HG02763 (cell line): ENCODE results near the gene B3GAT3.
"Not testable (repeated sequence)": the region's sequence is repeated elsewhere in the genome, so short reads cannot be mapped to it uniquely, and the experiment has no call there.

Experiments
- ATAC-seq: cut with Tn5 transposase; IDR thresholded peaks from one replicate; pipeline ENCODE4 v1.9.1; 2021; ENCODE audit warnings: mild to moderate bottlenecking, moderate library complexity; ENCODE audit not compliant: unreplicated experiment

B3GAT3 gene

DNA sequence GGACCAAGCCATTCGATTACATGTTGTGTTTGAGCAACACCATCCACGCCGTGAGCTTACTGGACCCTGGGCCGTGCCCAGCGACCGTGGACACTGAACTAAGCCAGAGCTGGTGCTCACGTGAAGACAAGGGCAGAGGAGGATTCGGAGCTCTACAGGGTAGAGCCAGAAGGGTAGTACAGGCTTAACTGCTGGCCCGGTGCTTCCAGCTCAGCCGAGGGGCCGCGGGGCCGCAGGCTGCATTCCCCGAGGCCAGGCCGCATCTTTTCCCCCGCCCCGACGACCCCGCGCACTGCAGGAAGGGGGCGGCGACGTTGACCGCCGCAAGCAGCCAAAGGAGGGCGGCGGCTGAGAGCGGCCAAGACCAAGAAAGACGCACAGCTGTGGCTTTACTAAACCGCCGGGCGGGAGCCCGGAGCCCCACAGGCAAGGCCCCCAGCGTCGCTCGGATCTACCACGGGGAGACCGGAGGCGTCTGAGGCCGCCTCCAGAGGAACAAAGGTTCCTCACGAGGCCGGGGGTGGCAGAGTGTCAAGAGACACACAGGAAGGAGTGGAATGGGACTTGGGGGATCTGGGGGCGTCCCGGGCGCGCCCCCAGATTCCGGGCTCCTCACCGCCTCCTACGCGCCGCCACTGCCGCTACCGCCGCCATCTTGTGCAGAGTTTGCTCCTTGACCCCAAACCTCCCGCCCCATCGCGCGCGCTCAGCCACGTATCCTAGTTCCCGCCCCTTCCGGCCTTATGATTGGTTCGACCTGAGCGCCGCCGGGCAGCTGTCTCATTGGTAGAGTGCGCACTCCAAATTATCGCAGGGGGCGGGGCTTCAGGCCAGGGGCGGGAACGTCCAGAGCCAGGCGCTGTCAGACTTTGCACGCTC, 24.4 kb upstream of the B3GAT3 start, which contains the start of gene GANAB:
GANAB (minus strand) TSS at position 668 of the 879 bp plus-strand sequence; CDS start at position 654, 14 bp downstream.
- peak; percentile 95 for ATAC-seq

DNA sequence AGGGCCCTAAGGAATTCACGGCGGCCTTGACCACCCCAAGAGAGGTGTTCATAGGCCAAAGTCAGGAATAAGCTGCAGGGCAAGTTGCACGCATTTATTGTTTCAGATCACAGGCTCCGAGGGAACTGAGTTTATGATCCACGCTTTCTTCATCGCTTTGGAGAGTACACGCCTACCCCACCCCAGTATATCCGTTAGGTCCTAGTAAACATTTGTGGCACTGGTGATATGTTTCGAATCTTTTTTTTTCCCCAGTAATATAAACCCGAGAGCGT, 23.8 kb upstream of the B3GAT3 start:
- no peak for ATAC-seq

GRCh38 chr11:62644220-62644619, 22.4 kb upstream of the B3GAT3 start:
- ATAC-seq, result no peak

- ATAC-seq, result no peak
Measured at GRCh38 chr11:62632492-62632891, 10.7 kb upstream of the B3GAT3 start.

- no peak for ATAC-seq
Measured at GRCh38 chr11:62627713-62628112, 5.9 kb upstream of the B3GAT3 start.

DNA sequence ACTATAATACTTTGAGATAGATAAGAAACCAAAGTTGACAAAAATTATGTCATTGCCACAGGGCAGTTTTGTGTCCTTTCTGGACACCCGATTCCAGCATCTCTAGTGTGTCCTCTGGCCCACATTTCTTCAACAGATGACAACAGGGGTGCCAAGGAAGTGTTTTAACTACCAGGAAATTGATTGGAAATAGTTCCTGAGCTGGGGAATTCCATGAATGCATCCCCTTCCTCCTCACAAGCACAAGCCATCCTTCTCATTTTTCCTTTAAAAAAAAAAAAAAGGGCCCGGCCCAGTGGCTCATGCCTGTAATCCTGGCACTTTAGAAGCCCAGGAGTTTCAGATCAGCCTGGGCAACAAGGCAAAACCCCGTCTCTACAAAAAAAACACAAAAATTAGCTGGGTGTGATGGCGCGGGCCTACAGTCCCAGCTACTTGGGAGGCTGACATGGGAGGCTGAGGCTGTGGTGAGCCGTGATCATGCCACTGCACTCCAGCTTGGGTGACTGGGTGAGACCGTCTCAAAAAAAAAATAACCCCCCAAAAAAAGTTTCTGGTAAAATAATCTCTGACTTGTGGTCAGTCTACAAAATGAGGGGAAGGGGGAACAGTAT, 797 bp upstream of the B3GAT3 start:
- no peak for ATAC-seq

- no peak for ATAC-seq
Measured at GRCh38 chr11:62621027-62621566, 689 bp downstream of the B3GAT3 start.

DNA sequence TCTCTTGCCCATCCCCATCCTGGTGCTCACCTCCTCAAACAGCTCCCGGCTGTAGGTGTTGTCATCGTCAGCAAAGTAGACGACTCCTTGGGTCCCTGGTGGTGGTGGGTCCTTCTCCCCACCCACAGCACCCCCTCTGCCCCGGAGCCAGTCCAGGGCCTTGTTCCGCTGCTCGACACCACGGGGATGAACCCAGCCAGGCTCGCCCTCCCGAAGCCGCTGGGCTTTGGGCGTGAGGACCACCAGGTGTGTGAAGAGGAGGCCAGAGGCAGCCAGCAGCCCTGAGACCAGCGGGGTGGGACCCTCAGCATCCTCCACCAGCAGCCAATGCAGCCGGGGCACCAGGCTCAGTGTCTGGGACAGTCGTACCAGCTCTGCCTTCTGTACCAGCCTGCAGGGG, 4.8 kb downstream of the B3GAT3 start:
- not testable (repeated sequence) for ATAC-seq

GRCh38 chr11:62615521-62615920, 6.3 kb downstream of the B3GAT3 start:
- no peak for ATAC-seq

DNA sequence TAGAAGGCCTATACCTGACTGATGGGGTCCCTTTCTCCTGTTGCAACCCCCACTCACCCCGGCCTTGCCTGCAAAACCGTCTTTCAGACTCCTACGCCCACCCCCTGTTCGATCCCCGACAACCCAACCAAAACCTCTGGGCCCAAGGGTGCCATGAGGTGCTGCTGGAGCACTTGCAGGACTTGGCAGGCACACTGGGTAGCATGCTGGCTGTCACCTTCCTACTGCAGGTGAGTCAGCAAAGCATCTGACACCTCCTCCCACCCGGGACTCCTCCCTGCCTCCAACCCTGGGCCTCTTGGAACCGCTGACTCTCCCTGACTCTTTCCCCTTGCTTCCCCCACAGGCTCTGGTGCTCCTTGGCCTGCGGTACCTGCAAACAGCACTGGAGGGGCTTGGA, 7.5 kb downstream of the B3GAT3 start:
- ATAC-seq, result no peak

DNA sequence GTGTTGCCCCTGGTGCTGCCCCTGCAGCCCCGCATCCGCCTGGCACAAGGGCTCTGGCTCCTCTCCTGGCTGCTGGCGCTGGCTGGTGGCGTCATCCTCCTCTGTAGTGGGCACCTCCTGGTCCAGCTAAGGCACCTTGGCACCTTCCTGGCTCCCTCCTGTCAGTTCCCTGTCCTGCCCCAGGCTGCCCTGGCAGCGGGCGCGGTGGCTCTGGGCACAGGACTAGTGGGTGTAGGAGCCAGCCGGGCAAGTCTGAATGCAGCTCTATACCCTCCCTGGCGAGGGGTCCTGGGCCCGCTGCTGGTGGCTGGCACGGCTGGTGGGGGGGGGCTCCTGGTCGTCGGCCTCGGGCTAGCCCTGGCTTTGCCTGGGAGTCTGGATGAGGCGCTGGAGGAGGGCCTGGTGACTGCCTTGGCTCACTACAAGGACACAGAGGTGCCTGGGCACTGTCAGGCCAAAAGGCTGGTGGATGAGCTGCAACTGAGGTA, 8.5 kb downstream of the B3GAT3 start:
- no peak for ATAC-seq

GRCh38 chr11:62612366-62613290, 9.2 kb downstream of the B3GAT3 start, which contains the start of the genes EML3 and ROM1:
Gene EML3 (minus strand): TSS chr11:62612775. CDS start chr11:62612457, 318 bp downstream.
Gene ROM1 (plus strand): TSS chr11:62613257. CDS start chr11:62613282, 25 bp downstream.
- peak; percentile 72 for ATAC-seq

- peak; percentile 4 for ATAC-seq
Measured at GRCh38 chr11:62611705-62612365, 10.0 kb downstream of the B3GAT3 start.

- ATAC-seq, result no peak
Measured at GRCh38 chr11:62610814-62611704, 10.7 kb downstream of the B3GAT3 start.

- ATAC-seq, result no peak
Measured at GRCh38 chr11:62610403-62610802, 11.4 kb downstream of the B3GAT3 start.

DNA sequence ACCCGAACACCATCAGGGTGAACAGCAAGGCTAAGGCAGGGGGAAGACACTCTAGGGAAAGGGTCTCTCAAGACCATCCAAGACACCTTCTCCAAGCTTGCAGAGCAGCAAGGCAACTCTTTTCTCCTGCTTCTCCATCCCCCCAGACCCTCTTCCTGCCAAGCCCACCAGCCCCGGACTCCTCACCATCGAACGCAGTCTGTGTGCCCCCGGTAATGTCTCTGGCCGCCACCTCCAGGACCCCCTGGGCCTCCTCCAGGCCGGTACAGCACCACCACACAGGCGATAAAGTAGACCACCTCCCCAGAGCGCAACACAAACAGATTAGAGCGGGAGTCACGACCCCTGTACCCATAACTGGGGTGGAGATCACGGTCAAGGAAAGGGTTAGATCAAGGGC, 13.0 kb downstream of the B3GAT3 start:
- ATAC-seq, result no peak

DNA sequence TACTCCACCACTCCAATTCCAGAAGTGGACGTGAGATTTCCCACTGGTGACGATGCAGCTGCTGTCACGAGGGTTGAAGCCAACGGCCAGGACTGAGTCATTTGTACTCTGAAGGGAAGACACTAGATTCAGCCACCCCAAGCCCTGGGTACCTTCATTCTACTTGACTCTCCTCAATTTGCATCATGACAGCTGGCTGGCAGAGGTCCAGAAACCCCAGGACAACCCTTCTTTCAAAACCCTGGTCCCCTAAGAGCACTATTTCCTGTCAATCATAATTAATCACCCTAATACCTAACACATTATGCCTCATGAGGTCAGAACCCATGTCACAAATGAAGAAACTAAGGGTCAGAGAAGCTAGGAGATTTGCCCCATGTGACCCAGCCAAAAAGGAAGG, 14.1 kb downstream of the B3GAT3 start:
- ATAC-seq, result no peak

DNA sequence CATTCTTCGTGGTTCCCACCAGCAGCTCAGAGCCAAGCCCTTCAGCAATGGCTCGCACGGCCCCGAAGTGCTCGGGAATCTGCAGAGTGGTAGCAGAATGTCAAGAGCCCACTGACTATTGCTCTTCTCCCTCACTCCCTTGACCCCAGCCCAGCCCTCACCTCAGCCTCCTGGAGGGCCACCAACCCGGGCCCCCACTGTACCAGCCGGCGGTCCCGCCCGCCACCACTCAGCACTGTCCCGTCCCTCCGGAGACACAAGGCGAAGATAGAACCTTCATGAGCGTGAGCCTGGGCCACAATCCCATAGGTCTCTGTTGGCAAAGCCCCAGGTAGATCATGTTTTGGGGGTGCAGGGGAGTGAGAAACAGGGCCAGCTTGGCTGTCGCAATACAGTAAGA, 15.9 kb downstream of the B3GAT3 start:
- no peak for ATAC-seq

DNA sequence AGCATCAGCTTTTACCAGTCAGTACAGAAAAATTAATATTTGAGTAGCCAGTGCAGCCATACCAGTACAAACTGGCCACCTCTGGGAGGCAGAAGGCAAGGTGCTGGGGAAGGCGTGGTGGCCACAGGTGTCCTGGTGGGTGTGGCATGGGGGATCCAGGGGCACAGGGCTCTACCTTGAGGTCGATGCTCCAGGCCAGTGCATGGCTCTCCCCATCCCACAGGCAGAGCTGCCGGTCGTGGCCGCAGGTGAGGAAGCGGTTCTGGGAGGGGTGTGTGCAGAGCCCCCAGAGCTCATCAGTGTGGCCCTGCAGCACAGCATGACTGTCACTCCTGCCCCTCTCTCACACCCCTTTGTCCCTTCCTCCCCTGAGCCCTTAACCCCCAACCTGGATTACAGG, 16.3 kb downstream of the B3GAT3 start:
- no peak for ATAC-seq
